HG03457 (cell line): Measurements from ENCODE around the gene MCMBP.
"Not testable (repeated sequence)": the region's sequence is repeated elsewhere in the genome, so short reads cannot be mapped to it uniquely, and the experiment has no call there.

Experiments used
- ATAC-seq: cut with Tn5 transposase; IDR thresholded peaks from one replicate; pipeline ENCODE4 v1.9.1; 2021; ENCODE audit warnings: moderate number of reproducible peaks; ENCODE audit not compliant: unreplicated experiment

The MCMBP gene

DNA sequence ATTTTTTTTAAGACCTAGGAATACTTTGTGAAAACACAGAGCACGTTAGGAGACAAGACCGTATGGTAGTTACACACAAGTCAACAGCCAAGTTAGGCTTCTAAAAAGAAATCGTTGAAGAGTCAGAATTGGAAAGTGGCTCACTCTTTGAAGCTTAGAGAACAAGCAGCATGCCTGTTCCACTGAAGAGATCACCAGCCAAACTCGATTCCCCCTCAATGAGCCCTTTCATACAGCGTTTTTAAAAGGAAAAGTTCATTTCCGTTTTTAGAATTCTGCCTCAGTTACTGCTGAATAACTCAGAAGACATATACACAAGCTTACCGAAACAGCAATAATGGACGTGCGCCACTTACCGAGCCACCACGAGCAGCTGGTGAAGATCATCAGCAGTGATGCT is 41.0 kb downstream of the MCMBP start:
- no peak for ATAC-seq

DNA sequence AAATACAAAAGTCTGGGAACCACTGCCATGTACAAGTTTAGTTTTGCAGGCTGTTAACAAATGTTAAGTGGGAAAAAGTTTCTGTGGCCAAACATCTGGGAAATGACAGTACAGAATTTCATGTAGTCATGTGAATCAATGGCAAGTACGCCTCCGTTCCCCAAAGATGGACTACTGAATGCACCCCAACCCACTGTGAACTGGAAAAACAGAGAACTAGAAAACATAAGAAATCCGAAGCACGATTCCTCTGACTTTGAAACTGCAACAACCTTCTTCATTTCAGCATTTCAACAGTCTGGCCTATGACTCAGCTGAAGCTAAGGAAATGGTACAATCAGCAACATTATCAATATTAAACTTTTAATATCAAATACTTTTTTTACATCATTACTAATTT is 41.8 kb downstream of the MCMBP start:
- no peak for ATAC-seq

DNA sequence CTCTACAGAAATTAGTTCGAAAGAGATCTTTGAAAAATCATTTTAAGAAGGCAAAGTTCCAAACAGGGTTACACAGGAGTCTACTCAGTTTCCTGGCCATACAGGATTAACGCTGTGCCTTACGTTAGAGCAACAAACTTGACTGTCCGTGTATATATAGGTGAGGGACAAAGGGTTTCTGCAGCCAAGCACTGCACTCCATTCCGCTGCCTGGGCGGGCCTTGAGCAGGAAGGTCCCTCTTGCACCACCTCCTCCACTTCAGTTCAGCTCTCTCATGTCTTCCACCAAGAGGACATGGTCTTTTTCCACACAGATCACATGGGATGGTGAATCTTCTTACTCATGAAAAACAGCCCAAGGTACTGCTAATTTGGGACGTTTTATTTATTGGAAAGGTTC is 43.2 kb downstream of the MCMBP start:
- ATAC-seq, result no peak

DNA sequence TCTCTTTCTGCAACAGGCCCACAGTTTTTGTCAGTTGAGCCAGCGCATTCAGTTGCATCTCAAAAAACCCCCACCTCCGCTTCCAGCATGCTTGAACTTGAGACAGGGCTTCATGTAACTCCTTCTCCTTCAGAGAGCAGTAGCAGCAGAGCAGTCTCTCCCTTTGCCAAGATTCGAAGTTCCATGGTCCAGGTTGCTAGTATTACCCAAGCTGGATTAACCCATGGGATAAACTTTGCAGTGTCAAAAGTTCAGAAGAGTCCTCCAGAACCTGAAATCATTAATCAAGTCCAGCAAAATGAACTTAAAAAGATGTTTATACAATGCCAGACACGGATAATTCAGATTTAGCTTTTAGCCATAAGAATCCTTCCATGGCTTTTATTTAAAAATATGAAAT is 45.2 kb downstream of the MCMBP start:
- ATAC-seq, result no peak

DNA sequence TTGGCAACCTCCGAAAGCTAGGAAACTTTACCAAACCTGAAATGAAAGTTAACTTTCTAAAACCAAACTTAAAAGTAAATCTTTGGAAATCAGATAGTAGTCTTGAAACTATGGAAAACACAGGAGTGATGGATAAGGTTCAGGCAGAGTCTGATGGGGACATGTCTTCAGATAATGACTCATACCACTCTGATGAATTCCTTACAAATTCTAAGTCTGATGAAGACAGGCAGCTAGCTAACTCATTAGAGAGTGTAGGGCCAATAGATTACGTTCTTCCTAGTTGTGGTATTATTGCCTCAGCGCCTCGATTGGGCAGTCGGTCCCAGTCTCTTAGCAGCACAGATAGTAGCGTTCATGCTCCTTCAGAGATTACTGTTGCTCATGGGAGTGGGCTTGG is 45.9 kb downstream of the MCMBP start:
- no peak for ATAC-seq

DNA sequence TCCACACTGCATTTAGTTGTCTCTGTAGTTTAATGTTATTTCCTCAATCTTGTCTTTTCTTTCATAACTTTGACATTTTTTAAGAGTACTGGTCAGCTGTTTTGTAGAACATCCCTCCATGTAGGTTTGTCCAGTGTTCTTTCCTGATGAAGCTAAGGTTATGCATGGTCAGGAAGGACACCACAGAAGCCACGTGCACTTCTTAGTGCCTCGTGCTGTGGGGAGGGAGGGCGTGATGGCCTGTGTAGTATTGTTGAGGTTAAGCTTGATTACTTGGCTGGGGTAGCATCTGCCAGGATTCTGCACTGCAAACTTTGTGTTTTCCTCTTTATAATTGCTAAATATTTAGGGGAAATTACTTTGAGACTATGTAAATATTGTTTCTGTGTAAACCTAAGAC is 48.3 kb downstream of the MCMBP start:
- no peak for ATAC-seq

DNA sequence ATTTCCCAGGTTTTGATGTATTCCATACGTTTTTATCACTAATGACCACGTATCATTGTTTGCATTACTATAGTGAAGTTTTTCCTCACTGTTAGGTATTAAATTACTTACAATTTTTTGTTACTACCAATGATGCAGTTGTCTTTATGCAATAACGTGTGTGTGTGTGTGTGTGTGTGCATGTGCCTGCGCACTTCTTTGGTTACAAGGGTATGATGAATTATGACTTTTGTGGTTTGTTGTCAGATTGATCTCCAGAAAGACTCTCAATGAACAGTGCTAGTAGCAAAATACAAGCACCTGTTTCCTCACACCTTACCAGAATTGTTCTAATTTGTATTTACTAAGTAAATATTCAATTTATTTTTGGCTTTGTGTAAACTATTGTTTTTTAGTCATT is 51.5 kb downstream of the MCMBP start:
- no peak for ATAC-seq

DNA sequence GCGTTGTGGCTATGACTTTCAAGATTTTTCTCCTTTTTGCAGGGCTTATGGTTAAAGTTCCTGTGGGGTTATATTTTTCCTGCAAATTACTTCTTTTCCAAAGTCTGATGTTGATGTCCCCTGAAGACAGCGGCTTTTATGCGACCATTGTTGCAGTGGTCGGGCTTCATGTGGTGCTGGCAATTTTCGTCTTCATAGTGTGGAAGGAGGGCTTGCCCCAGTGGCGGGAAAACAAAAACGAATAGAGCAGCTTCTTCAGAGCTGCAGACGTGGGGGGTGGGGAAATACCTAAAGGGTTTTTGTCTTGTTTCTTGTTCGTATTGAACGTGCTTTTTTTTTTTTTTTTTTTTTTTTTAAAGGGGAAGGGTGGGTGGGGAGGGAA is 53.8 kb downstream of the MCMBP start:
- no peak for ATAC-seq

DNA sequence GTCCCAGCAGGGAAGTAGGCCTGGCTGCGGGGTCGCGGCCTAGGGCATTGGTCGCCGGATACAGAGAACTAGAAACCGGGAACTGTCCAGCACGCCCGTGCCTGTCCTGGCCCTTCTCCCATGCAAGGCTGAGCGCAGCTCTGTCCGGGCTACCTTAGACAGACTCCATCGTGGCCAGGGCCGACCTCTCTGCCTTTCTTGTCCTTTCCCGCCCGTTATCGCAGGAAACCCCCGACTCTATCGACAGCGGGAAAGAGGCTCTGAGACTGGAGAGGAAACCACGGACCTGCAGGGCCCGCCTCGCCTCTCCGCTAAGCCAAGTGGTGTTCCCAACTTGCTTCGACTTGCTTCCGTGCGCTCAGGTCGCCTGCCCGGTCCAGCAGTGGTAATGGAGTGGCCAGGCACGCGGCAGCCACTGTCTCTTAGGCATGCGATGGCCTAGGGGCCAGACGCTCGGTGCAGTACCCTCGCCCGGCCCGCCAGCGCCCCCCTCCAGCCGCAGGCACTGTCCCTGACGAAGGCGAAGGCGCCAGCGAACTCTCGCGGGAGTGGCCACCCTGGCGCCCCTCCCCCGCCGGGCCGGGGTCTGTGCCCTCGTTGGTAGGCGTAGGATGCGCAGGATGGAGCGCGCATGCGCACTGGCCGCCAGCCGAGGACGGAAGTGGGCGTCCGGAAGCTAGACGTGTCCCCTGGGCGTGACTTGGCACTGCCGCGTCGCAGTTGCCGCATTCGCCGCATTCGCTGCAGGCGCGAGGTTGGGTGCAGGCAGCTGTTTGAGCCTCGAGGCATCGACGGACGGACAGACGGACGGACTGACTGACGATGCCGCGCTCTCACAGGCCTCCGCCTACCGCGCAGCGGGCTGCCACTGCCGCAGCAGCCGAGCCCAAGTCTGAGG is 54.4 kb downstream of the MCMBP start:
- no peak for ATAC-seq

DNA sequence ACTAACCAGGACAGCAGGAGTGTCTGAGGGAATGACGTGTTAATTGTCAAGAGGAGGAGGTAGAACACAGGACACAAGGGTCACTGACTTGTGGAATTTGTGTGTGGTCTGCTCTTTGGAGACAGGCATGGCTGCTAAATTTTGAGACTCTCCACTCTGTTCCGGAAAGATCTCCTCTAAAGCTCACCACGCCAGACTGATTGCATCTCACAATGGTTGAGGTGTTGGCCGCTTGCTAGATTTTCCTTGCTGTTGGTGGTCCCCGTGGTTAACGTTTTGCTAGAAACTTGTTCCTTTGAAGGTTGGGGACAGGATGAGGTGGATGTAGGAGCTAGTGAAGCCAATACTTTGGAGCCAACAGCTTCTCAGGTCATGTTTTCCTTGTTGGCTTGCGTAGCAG is 57.0 kb downstream of the MCMBP start:
- ATAC-seq, result no peak

DNA sequence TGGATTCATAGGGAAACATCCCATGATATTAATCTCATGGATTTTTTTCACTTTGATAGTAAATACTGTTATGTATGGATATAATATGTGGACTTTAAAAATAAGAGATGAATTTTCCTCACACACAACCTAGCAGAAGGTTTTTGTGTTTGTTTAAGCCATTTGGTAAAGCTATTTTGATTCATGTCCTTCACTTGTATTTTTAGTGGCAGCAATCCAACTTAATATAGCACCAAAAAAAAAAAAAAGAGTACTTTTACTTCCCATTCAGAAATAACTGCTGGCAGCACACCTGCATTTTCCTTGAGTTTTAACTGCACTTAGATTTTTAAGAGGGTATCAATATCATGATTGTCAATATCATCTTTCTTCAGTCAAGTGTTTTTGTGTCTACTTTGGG is 60.0 kb downstream of the MCMBP start:
- no peak for ATAC-seq

DNA sequence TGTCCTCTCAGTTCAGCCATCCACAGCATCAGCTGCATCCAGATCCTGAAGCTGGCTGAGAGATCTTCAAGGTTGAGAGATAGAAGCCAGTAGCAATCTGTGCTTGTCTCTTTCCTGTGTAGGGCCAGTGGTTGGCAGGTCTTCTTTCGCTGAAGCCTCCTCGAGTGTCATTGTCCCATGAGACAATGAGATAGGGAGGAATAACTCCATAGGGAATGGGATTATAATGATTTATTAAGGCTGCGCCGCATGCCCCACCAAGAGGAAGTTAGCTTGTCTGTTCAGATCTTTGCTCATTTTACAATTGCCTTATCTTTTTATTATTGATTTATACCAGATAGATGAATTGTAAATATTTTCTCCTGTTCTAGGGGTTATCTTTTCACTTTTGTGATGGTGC is 61.5 kb downstream of the MCMBP start:
- no peak for ATAC-seq

DNA sequence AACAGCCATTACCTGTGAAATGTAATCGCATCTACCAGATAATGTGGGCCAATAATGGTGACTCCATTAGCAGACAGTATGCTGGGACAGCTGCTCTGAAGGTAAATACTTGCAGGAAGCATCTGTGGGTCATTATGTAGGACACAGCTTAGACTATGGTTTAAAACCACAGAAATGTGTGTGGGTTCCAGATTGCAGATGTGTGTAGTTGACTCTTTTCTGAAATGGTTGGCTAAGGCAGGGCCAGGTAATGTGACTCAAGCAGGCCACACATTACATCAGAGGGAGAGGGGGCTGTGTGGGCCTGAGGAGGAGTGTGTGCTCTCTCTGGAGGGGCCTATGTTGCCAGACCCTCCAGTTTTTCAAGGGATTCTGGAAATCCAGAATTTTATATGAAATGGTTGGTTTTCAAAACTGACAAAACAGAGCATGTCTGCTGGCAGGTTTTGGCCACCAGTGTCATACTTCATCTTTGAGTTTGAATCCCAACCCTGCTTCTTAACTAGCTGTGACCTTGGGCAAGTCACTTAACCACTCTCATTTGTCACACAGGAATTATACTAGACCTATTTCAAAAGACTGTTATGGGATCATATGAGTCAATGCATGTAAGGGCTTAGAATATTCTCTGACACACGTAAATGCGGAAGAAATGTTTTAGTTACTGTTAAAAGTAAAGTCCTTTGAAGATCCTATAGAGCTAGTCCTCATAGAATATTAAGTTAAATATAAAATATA is 64.5 kb downstream of the MCMBP start:
- no peak for ATAC-seq

DNA sequence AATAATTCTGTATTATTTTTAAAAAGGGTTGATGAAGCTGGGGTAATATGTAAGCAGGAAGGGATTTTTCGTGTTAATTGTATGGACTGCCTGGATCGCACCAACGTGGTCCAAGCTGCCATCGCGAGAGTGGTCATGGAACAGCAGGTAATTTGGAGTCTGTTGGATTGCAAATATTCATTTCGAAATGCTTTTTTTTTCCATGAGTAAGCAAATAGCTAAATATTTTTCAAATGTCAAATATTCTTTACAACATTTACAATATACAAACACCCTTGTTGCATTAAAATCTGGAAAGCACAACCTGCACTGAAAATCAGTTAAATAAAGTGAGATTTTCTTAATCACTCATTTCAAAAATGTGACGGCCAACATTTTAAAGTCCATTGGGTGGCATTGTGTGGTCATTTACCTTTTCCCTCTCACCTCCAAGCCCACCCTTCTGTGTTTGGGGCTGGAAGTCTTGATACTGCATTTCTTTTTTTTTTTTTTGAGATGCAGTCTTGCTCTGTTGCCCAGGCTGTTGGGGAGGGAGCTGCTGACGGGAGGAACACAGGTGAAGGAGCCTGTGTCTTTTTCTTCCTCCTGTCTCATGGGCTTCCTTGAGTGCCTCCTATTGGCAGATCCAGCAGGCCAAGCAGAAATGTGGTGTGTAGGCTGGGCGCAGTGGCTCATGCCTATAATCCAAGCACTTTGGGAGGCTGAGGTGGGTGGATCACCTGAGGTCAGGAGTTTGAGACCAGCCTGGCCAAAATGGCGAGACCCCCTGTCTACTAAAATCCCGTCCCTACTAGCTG is 66.1 kb downstream of the MCMBP start:
- ATAC-seq, result no peak

DNA sequence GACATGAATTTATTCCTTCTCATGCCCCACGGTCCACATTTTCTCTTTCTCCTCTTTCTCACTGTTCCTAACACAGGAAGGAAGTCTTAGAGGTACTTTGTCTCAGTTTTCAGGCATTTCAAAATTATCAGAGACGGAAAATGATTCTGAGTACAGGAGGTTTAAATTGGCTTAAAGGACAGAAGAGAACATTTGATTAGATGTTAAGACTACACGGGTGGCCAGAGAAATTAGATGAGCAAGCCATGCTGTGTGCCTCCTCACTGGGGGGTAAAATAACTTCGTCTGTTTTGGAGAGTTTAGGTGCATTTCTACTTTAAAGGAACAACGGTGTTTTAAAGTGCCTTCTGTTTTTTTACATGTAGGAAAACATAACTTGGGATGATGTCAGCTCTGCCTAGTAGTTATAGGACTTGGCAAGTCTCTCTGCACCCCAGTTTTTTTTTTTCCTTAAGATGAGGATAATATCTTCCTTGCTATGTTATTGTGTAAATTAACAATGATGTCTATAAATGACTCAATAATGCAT is 66.9 kb downstream of the MCMBP start:
- no peak for ATAC-seq

DNA sequence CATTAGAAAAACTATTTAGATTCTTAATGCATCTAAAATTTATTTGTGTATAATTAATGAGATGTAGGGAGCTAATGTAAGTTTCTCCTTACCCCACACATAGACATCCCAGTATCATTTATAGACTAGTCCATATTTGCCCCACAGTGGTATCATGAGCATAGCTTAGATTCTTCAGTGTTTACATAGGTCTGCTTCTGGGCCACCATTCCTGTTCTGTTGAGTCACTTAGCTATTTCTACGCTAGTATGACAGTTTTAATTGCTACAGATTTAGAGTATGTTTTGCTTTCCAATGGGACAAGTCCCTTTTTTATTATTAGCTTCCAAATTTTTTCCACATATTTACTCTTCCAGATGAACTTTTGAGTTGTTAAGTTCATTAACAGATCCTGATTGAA is 69.4 kb downstream of the MCMBP start:
- no peak for ATAC-seq

DNA sequence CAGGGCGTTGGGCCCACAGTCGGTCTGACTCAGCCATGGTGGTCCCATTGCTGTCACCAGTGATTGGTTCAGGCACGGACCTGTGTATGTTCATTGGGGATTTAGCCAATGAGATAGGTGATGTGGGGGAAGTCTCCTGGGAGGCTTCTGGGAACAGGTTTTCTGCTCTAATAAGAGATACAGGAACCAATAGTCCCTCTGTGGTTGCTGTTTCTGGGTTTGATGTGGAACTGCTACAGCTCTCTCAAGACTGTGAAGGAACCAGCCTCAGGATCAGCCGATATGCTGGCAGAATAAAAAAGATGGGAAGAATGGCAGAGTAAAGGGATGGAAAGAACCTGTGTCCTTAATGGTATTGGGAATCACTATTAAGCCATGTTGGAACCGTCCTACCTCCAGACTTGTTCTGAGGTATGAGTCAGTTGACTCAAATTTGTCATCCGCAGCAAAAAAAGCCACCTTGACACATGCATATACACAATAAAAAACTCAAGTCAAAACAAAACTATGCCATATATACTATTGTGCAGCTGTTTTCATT is 70.6 kb downstream of the MCMBP start:
- ATAC-seq, result no peak

DNA sequence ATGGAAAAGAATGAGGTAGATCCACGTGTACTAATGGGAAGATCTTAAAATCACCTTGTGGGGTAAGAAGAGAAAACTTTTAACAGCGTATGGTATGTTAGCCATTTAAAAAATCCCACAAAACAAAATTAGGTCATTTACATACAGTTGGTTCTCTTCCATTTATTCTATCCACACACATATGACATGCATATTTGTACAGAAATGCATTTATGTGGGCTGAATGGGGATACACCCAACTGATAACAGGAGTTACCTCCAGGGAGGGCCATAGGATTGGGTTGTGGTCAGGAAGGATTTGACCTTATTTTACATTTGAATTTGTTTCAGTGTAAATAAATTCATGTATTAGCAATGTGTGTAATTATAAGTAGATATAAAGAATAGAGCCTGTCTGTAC is 71.5 kb downstream of the MCMBP start:
- no peak for ATAC-seq

DNA sequence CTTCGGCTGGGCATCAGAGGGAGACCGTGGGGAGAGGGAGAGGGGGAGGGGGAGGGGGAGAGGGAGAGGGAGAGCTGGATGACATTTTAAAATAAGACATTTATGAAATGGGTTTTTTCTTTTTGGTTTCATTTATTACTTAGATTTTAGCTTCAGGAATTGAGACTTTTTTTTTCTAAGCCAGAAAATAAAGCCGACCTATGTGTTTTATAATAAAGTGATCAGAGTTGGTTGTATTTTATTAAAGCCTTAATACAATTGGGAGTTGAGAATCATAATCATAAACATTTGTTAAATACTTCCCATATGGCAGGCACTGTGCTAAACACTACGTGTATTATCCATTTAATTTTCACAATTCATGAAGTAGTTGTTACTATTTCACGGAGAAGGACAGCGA is 76.6 kb downstream of the MCMBP start:
- no peak for ATAC-seq

DNA sequence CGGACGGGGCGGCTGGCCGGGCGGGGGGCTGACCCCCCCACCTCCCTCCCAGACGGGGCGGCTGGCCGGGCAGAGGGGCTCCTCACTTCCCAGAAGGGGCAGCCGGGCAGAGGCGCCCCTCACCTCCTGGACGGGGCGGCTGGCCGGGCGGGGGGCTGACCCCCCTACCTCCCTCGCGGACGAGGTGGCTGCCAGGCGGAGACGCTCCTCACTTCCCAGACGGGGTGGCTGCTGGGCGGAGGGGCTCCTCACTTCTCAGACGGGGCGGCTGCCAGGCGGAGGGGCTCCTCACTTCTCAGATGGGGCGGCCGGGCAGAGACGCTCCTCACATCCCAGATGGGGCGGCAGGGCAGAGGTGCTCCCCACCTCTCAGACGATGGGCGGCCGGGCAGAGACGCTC is 77.5 kb downstream of the MCMBP start:
- not testable (repeated sequence) for ATAC-seq

DNA sequence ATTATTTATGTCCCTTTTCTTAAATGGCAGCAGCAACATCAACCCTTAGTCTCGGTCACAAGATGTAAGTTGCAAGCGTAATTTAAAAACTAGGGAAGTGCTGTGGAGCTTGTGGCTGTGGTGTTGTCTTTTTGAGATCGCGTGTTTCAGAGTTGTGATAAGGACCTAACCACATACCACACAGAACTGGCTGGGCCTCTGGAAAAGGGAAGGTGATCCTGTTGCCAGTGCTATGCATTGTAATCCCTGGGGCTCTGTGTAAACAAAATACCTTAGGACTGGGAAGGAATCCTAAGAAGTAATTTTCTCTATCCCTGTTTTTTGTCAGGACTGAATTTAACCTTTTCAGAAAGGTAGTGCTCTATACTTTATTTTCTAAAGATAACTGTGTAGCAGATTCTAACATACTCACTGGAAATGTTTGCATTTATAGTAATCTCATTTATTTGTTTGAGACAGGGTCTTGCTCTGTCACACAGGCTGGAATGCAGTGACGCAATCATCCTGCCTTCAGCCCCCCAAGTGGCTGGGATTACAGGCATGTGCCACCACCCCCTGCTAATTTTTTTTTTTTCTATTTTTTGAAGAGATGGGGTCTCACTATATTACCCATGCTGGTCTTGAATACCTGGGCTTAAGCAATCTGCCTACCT is 86.4 kb downstream of the MCMBP start:
- ATAC-seq, result no peak
